CD4-positive, alpha-beta T cell treated with Interferon alpha-2 for 1 hour (primary cell): Measurements from ENCODE around the gene SLC22A6.

ENCODE experiments used
- DNase-seq, 2 donors: peaks; one replicate each; pipeline ENCODE4 v3.0.0-alpha.2; 2020 to 2022

SLC22A6 gene

DNA sequence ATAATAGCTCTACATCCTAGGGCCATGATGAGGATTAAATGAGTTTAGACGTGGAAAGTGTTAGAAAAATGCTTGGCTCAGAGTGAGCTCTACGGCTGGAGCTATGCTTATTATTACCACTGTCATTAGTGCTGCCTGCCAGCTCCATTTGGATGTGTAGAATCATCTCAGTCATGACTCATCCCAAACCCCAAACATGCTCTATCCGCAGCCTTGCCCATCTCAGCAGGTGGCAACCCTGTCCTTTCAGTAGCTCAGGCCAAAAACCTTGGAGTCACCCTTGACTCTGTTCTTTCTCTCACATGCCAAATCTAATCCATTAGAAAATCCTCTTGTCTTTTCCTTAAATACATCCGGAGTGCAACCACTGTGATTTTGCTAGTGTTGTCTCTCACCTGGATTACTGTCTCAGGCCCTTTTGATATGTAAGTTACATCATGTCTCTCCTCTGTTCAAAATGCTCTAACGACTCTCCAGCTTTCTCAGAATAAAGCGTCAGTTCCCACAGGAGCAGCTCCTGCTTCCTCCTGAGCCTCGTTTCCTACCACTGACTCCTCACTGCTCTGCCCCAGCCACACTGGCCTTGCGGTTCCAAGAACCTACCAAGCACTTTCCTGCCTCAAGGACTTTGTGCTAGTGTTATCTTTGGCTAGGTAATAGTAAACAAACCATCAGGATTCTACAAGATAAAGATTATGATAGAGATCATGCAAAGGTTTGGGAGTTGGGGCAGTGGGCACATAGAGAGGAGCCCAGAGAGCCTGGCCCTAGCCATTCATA, 53.1 kb downstream of the SLC22A6 start:
- DNase-seq: no peak

DNA sequence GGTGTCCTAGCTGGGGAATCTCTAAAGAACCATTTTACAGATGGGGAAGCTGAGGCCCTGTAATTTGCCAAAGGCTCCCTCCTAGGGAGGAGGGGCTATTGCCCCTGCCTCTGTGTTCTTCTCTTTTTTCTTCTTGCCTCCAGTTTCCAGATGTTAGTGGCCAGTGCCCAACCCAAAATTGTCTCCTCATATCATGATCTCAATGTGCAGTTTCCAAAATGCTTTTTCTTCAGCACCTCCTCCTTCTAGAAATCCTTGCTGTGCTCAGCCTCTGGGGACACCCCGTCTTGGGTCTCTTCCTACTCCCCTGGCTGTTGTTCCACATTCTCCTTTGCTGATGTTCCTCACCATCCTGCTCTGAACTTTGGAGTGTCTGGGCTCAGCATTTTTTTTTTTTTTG, 54.1 kb downstream of the SLC22A6 start:
- no peak for DNase-seq

DNA sequence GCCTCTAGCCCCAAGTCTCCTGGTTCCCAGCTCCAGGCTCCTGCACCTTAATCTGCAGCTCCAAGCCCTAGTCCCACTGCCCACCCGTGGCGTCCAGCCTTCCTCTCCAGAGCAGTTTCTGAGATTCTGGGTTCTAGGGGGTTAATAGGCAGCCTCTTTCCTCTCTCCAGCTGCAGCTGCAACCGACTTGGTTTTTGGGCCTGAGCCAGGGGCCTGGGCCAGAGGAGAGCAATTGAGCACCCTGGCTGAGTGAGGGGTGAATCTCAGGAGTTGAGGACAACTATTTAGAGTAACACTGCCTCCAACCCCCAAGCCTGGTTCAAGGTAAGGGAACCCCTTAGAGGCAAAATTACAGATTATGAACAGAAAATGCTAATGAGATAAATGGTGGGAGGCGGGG, 54.6 kb downstream of the SLC22A6 start:
- DNase-seq: no peak

DNA sequence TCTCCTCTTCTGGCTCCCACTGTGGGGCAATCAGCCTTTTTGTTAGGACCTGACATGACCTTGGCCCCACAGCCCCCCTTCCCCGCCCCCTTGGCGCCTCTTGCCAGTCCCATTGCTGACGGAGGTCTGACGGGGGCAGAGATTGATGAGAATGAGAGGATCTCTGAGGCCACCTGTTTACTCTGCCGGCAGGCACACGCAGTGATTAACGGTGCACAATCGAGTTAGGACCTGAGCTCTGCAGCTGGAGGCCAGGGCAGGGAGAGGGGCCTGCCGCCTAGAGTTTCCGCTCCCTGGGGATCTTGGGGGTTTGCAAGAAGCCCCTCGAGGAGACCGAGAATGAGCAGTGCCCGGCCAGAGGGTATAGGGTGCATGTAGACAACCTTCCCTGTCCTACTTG, 56.8 kb downstream of the SLC22A6 start:
- no peak for DNase-seq

DNA sequence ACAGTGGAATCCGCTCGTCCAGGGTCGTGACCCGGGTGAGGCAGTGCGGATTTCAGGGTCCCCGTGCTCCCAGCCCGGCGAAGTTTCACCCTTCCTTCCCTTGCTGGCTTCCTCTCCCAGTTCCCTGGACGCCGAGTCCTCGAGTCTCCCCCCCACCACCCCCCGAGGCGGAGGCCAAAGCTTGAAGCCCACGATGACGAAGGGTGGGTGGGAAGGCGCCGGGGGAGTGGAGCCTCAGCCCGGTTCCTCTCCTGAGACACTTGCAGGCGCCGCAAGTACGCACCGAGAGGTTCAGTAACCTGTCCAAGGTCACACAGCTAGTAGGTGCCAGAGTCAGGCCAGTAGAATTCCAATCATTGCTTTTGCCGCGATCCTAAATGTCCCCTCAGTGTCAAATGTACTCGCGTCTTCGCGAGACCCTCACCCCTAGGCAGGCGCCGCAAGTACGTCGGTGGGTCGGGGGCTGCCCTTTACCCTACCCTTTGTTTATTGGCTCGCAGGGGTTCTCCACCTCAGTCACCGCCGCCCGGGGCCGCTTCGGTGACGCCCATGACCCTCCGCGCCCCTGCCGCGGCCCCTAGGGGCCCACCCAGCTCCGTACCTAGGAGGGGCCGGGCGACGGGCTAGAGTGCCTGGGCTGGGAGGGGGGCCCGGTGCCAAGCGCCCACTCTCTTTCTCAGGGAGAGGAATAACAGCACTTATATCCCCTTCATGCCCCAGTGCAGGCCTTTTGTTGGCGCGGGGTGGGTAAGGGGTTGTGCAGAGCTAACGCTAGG, 57.9 kb downstream of the SLC22A6 start:
- DNase-seq: no peak
